ENCODE results near the gene SH3PXD2B.

DNA sequence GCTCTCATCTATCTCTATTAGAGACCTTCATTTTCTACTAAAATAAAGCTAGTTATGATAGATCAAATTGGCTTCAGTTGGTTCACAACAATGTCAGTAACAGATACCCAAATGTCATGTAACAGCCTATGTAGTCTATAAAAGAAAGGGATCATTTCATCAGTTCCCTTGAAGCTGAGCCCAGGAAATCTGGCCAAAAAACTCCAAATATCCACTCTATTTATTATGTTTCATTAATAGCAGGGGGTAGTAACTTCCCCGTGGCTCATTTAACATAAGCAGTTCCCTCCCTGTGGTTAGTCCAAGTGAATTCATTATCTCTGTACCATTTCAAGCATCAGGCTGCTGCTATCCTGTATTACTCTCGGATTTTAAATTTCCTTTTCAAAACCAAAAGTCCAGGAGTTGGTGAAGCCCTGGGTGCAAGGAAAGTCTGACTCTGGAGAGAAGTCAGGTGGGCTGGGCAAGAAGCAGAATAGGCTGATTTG, 66.0 kb downstream of the SH3PXD2B start:
- TF ChIP-seq, protein P1, sequence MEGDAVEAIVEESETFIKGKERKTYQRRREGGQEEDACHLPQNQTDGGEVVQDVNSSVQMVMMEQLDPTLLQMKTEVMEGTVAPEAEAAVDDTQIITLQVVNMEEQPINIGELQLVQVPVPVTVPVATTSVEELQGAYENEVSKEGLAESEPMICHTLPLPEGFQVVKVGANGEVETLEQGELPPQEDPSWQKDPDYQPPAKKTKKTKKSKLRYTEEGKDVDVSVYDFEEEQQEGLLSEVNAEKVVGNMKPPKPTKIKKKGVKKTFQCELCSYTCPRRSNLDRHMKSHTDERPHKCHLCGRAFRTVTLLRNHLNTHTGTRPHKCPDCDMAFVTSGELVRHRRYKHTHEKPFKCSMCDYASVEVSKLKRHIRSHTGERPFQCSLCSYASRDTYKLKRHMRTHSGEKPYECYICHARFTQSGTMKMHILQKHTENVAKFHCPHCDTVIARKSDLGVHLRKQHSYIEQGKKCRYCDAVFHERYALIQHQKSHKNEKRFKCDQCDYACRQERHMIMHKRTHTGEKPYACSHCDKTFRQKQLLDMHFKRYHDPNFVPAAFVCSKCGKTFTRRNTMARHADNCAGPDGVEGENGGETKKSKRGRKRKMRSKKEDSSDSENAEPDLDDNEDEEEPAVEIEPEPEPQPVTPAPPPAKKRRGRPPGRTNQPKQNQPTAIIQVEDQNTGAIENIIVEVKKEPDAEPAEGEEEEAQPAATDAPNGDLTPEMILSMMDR (IDR thresholded peaks at IDR 0.05; ENCODE audit: insufficient read depth, low read length) = no peak
- TF ChIP-seq POLR2AphosphoS5 (IDR thresholded peaks at IDR 0.05; ENCODE audit: low read depth) (no peak), GABPA (IDR thresholded peaks at IDR 0.05; ENCODE audit: low read depth) (no peak), SPI1 (IDR thresholded peaks at IDR 0.05; ENCODE audit: borderline replicate concordance, low read depth) (no peak)
